Measurements from ENCODE around the gene EXOSC7. TPM values are rescaled to one million over a fixed set of nuclear protein-coding genes. Genes with fewer than 3 reads are reported as not detected.

Gene EXOSC7
- total RNA-seq, 1 experiment from 2014 or later: 70.9 TPM

DNA sequence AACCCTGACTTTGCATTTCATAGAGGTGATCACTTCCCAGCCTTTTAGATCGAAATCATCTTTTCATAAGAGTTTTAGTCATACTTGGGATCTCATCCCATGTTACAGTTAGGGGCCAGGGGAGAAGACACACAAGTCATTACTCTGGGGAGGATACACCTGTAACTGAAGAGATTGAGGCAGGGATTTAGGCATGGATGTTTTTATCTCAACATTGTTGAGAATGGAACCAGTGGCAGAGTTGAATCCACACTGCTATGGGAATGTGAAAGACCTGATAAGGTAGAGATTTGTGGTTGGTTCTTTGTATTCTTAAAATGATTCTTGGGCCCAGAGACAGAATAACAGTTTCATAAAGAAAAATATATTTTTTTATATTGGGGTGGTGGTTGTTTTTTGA lies 33.8 kb downstream of the EXOSC7 start:
- intact Hi-C loops (cut with micrococcal nuclease; ENCODE audit: unreplicated experiment): no loop called here
- Mint-ChIP-seq H3K27me3 (ENCODE audit: insufficient read depth, unreplicated experiment) (no peaks in the 10 kb centered on the region), H3K4me3 (ENCODE audit: unreplicated experiment) (no peak overlapping the region), H3K4me1 (ENCODE audit: low read depth, unreplicated experiment) (peaks cover 11% of the 10 kb centered on the region), H3K9me3 (ENCODE audit: unreplicated experiment) (no peaks in the 10 kb centered on the region), H3K36me3 (ENCODE audit: insufficient read depth, unreplicated experiment) (peaks cover 60% of the 10 kb centered on the region), H3K27ac (ENCODE audit: unreplicated experiment) (no peak overlapping the region)
- no peak for DNase-seq
- BruUV-seq (replicated peaks): no TSS peak
- H3K4me1 ChIP-seq: peaks cover 13% of the 10 kb centered on the region
- ChIA-PET CTCF (no interaction called here), POLR2A (no interaction called here)
- TF ChIP-seq, protein P1, sequence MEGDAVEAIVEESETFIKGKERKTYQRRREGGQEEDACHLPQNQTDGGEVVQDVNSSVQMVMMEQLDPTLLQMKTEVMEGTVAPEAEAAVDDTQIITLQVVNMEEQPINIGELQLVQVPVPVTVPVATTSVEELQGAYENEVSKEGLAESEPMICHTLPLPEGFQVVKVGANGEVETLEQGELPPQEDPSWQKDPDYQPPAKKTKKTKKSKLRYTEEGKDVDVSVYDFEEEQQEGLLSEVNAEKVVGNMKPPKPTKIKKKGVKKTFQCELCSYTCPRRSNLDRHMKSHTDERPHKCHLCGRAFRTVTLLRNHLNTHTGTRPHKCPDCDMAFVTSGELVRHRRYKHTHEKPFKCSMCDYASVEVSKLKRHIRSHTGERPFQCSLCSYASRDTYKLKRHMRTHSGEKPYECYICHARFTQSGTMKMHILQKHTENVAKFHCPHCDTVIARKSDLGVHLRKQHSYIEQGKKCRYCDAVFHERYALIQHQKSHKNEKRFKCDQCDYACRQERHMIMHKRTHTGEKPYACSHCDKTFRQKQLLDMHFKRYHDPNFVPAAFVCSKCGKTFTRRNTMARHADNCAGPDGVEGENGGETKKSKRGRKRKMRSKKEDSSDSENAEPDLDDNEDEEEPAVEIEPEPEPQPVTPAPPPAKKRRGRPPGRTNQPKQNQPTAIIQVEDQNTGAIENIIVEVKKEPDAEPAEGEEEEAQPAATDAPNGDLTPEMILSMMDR (IDR thresholded peaks at IDR 0.05; ENCODE audit: insufficient read depth in 1 of 2, low read depth in 1 of 2, low read length in 1 of 2, severe bottlenecking in 1 of 2, unreplicated experiment in 1 of 2): no peak
- H3K4me3 ChIP-seq (ENCODE audit: low read depth, low read length): no peak overlapping the region
- peaks cover 2% of the 10 kb centered on the region; the same call in 1 of the 2 replicates for H3K36me3 ChIP-seq (ENCODE audit: control insufficient read depth, insufficient read depth, low read length)
- H3K9me3 ChIP-seq: no peaks in the 10 kb centered on the region
- no peaks in the 10 kb centered on the region for H3K27me3 ChIP-seq (replicated peaks; ENCODE audit: control insufficient read depth, insufficient read depth, low read length)

DNA sequence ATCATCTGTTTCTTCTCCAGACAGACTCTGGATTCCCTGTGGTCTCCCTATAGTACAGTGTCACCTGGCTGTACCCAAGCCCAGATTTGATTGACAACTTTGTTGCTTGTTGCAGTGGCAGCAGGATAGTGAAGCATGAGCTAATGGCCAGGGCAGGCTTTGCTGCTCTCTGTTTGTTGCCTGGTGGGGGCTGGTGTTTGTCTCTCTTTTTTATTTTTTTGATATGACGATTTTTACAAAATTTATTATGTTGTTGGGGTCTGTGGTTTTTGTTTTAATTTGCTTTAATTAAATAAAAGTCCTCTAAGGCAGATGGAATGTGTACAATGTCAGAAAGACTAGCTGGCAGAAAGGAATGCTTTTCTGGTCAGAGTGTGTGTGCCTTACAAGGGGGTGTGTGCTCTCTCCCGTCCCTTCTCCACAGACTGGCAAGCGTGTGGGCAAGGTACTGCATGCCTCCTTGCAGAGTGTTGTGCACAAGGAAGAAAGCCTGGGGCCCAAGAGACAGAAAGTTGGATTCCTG lies 34.8 kb downstream of the EXOSC7 start:
- Histone ChIP-seq H3K4me3 (ENCODE audit: low read depth, low read length) (no peak overlapping the region), H3K27me3 (replicated peaks; ENCODE audit: control insufficient read depth, insufficient read depth, low read length) (no peaks in the 10 kb centered on the region), H3K9me3 (no peaks in the 10 kb centered on the region), H3K36me3 (ENCODE audit: control insufficient read depth, insufficient read depth, low read length) (peaks cover 2% of the 10 kb centered on the region; the same call in 1 of the 2 replicates), H3K4me1 (peaks cover 20% of the 10 kb centered on the region)
- ChIA-PET POLR2A (no interaction called here), CTCF (no interaction called here)
- no peak for DNase-seq
- TF ChIP-seq, protein P1 (IDR thresholded peaks at IDR 0.05; ENCODE audit: insufficient read depth in 1 of 2, low read depth in 1 of 2, low read length in 1 of 2, severe bottlenecking in 1 of 2, unreplicated experiment in 1 of 2): no peak
- Mint-ChIP-seq H3K4me1 (ENCODE audit: low read depth, unreplicated experiment) (peaks cover 13% of the 10 kb centered on the region), H3K9me3 (ENCODE audit: unreplicated experiment) (no peaks in the 10 kb centered on the region), H3K27ac (ENCODE audit: unreplicated experiment) (no peak overlapping the region), H3K36me3 (ENCODE audit: insufficient read depth, unreplicated experiment) (peaks cover 56% of the 10 kb centered on the region), H3K27me3 (ENCODE audit: insufficient read depth, unreplicated experiment) (no peaks in the 10 kb centered on the region), H3K4me3 (ENCODE audit: unreplicated experiment) (no peak overlapping the region)
- intact Hi-C loops (cut with micrococcal nuclease; ENCODE audit: unreplicated experiment): no loop called here
- BruUV-seq (replicated peaks): no TSS peak

DNA sequence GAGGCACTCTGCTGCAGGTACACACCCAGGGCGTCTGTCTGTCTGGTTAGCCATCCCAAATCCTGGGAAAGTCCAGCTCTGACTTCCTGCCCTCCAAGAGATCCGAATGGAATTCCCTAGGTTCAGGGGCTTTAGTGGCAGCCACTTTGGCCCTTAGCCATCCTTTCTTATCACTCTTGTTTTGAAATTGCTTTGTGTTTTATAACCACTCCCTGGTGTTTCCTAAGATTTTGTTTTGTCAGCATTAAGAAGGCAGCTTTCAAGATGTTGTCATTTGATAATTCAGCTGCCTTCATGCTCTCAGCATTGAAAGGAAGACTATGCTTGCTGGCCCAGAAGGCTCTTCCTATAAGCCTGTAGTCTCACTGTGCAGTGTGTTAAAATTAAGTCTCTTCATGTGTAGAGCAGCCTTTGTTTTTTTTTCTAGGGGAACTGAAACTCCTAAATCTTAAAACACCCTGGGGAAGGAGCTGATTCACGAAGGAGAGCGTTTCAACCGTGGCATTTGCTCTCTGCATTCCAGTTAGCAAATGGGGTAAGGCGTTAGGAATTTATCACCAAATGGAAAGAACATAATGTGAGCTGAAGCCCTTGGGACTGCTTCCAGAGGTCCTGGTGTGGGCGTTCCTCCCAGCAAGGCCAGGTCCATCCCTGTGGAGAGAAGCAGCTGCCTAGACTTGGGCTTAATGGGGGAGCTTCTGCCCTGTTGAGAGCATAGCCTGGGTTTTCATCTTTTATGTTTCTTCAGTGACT lies 35.9 kb downstream of the EXOSC7 start:
- no TSS peak for BruUV-seq (replicated peaks)
- Mint-ChIP-seq H3K27ac (ENCODE audit: unreplicated experiment) (no peak overlapping the region), H3K4me3 (ENCODE audit: unreplicated experiment) (no peak overlapping the region), H3K4me1 (ENCODE audit: low read depth, unreplicated experiment) (peaks cover 13% of the 10 kb centered on the region), H3K9me3 (ENCODE audit: unreplicated experiment) (no peaks in the 10 kb centered on the region), H3K27me3 (ENCODE audit: insufficient read depth, unreplicated experiment) (no peaks in the 10 kb centered on the region), H3K36me3 (ENCODE audit: insufficient read depth, unreplicated experiment) (peaks cover 53% of the 10 kb centered on the region)
- Histone ChIP-seq H3K36me3 (ENCODE audit: control insufficient read depth, insufficient read depth, low read length) (peaks cover 2% of the 10 kb centered on the region; the same call in 1 of the 2 replicates), H3K9me3 (no peaks in the 10 kb centered on the region), H3K4me3 (ENCODE audit: low read depth, low read length) (no peak overlapping the region), H3K4me1 (peaks cover 20% of the 10 kb centered on the region), H3K27me3 (replicated peaks; ENCODE audit: control insufficient read depth, insufficient read depth, low read length) (no peaks in the 10 kb centered on the region)
- ChIA-PET CTCF (interaction anchor here (1.2 kb wide), 1 partner anchor 9 kb away, joined by 3 read pairs; no protein-coding TSS in a partner anchor), POLR2A (no interaction called here)
- DNase-seq: no peak
- intact Hi-C loops (cut with micrococcal nuclease; ENCODE audit: unreplicated experiment): no loop called here
- TF ChIP-seq, protein P1 (IDR thresholded peaks at IDR 0.05; ENCODE audit: insufficient read depth in 1 of 2, low read depth in 1 of 2, low read length in 1 of 2, severe bottlenecking in 1 of 2, unreplicated experiment in 1 of 2): no peak

Data from Caco-2 (cell line).